Body of pancreas (tissue), 4 donors: ENCODE data around the gene TRPM2. TPM values are rescaled to one million over a fixed set of nuclear protein-coding genes. Genes with fewer than 3 reads are reported as not detected.
A peak's percentile ranks its signal among the peaks of the same experiment; 100 is the strongest.

ENCODE experiments used
- ATAC-seq: fragments of 150-250 bp; one replicate; pipeline ENCODE4 v1.9.1; 2016
- DNase-seq, 4 donors: peaks; one replicate each; pipeline ENCODE4 v3.0.0-alpha.2; 2019
- H3K27ac ChIP-seq, 4 donors: fragments of 200-600 bp; sonication (generic); 1 replicate in 3 of 4; 2 replicates in 1 of 4; pipeline versions ENCODE4 v1.5.1 to v1.6.1; 2016 to 2019; ENCODE audit warnings: mild to moderate bottlenecking in 1 of 4, mixed read lengths in 1 of 4, moderate library complexity in 1 of 4
- H3K27me3 ChIP-seq, 2 donors: fragments of 200-600 bp; sonication (generic); one replicate each; pipeline ENCODE4 v1.6.0; 2016; ENCODE audit warnings: mild to moderate bottlenecking in 1 of 2
- H3K36me3 ChIP-seq, 2 donors: fragments of 200-600 bp; sonication (generic); replicated peaks in 1 of 2; 2 replicates each; pipeline ENCODE4 v1.5.1; 2016; ENCODE audit warnings: low read depth in 2 of 2; ENCODE audit not compliant: insufficient read depth in 1 of 2
- H3K4me1 ChIP-seq: fragments of 200-600 bp; sonication (generic); one replicate; pipeline ENCODE4 v1.6.0; 2016
- H3K4me3 ChIP-seq, 2 donors: fragments of 200-600 bp; sonication (generic); 1 replicate in 1 of 2; 2 replicates in 1 of 2; pipeline ENCODE4 v1.5.1; 2016 to 2019
- H3K9me3 ChIP-seq, 3 donors: fragments of 200-600 bp; sonication (generic); 1 replicate in 2 of 3; 2 replicates in 1 of 3; pipeline ENCODE4 v1.5.1; 2016
- POLR2A ChIP-seq, 3 donors: fragments of 450-650 bp; IDR thresholded peaks; one replicate each; pipeline ENCODE4 v1.6.1; 2016; ENCODE audit warnings: antibody characterized with exemption in 3 of 3, mild to moderate bottlenecking in 2 of 3
- WGBS, 2 donors: methylation state at CpG; one replicate each; pipeline ENCODE4 v1.1.5; 2017; 5-methylcytosine and 5-hydroxymethylcytosine counted together
- intact Hi-C: fragments of 100-400 bp; cut with DNase I; formaldehyde crosslinking; loops from one replicate; pipeline ENCODE4 v1.15.1; 2023
- total RNA-seq, 2 donors: library from RNA; depleted of rRNA; stranded (reverse); fragments of >200 nt; gene quantifications; one replicate each; pipeline ENCODE4 v1.1.0, GENCODE V29; 2016
- TF ChIP-seq, protein P1 (sequence below), 7 experiments: fragments of 450-650 bp in 4 of 7; fragments of 200-600 bp in 3 of 7; sonication (generic) in 3 of 7; IDR thresholded peaks; one replicate each; pipeline ENCODE4 v1.5.1; 2016 to 2019; ENCODE audit warnings: antibody characterized with exemption in 7 of 7

The TRPM2 gene
- total RNA-seq, 2 donors from 2014 or later: 2.1 to 2.3 TPM

DNA sequence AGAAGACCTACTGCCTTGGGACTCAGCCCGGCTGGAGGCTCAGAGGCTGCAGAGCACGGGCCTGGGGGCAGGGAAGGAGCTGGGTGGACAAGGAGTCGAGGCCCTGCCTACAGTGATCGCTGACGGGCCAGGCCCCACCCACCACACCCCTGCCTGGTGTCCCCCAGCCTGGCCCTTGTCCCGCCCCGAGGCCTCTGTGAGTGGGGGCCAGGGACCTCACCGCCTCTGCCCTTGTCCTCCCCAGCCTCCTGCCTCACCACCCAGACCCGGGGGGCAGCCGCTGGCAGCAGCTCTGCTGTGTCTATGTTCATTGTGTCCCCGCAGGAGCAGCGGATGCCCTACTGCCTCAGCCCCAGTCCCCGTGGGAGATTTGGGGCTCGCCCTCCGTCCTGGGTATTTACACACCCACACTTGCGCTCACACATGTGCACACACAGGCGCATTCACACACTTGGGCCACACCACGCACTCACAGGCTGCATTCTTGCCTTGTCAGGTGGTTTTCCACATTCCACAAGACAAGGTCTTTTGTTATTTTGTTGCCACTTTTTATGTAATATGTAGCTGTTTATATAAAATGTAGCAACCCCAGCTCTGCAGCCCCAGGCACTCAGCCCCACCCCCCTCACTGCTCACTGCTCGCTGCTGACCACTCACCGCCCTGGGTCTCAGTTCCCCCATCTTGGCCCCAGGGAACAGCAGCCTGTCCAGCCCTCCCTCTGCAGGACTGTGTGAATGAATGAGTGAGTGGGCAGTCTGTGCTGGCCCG is 46.3 kb upstream of the TRPM2 start:
- DNase-seq (peak in 1 of 4 donors; percentile 57), ATAC-seq (peak; percentile 8)
- peaks cover 29% of the 10 kb centered on the region for H3K4me1 ChIP-seq
- H3K36me3 ChIP-seq: peaks cover 0 to 7% of the 10 kb centered on the region in 2 donors
- H3K27ac ChIP-seq: peak overlapping the region in 3 of 4 donors; percentile 26 to 50 (median 44)
- intact Hi-C loops: no loop called here
- no peaks in the 10 kb centered on the region for H3K27me3 ChIP-seq
- no peak overlapping the region for H3K4me3 ChIP-seq
- TF ChIP-seq, protein P1, sequence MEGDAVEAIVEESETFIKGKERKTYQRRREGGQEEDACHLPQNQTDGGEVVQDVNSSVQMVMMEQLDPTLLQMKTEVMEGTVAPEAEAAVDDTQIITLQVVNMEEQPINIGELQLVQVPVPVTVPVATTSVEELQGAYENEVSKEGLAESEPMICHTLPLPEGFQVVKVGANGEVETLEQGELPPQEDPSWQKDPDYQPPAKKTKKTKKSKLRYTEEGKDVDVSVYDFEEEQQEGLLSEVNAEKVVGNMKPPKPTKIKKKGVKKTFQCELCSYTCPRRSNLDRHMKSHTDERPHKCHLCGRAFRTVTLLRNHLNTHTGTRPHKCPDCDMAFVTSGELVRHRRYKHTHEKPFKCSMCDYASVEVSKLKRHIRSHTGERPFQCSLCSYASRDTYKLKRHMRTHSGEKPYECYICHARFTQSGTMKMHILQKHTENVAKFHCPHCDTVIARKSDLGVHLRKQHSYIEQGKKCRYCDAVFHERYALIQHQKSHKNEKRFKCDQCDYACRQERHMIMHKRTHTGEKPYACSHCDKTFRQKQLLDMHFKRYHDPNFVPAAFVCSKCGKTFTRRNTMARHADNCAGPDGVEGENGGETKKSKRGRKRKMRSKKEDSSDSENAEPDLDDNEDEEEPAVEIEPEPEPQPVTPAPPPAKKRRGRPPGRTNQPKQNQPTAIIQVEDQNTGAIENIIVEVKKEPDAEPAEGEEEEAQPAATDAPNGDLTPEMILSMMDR (IDR thresholded peaks at IDR 0.05): no peak
- no peak for TF ChIP-seq POLR2A (IDR thresholded peaks at IDR 0.05)
- 64 to 82% methylated on average over 16 to 19 of the region's 21 CpGs for WGBS, 2 donors
- no peaks in the 10 kb centered on the region for H3K9me3 ChIP-seq

DNA sequence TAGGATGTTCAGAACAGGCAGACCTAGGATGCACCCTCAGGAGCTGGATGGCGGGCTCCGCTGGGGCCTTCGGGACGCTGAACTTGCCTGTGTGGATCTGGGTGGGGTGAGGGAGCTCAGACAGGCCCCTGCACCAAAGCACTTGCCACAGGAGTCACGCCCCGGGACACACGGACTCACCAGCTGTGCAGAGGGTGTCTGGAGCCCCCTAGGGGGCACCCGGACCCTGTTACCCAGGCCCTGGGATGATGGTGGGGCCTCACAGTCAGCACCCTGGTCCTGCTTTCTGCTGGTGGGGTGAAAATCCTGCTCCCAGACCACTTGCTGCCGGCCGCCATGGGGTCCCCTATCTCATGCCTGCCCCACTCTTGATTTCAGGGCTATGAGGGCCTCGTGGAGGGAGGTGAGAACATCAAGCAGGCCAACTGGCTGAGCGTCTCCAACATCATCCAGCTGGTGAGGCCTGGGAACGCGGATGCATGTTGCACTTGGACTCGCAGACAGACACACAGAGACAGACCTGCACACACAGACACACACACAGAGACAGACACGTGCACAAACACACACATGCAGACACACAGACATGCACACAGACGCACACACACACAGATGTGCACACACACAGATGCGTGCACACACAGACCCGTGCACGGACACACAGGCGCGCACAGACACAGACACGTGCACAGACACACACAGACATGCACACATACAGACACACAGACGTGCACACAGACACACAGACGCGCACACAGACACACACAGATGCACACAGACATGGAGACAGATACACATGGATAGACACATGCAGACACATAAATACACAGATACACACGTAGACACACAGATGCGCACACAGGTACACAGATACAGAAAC is 42.6 kb upstream of the TRPM2 start:
- 89 to 91% methylated on average over 18 to 28 of the region's 28 CpGs for WGBS, 2 donors
- ATAC-seq (no peak), DNase-seq (no peak)
- no peaks in the 10 kb centered on the region for H3K9me3 ChIP-seq
- no peak overlapping the region for H3K4me3 ChIP-seq
- no peaks in the 10 kb centered on the region for H3K27me3 ChIP-seq
- intact Hi-C loops: loop anchor here (10.0 kb wide), 1 partner anchor 46 kb away; the partner anchor contains the start of gene DNMT3L
- no peak overlapping the region for H3K27ac ChIP-seq
- H3K36me3 ChIP-seq: peaks cover 0 to 10% of the 10 kb centered on the region in 2 donors
- H3K4me1 ChIP-seq: no peaks in the 10 kb centered on the region
- no peak for TF ChIP-seq POLR2A (IDR thresholded peaks at IDR 0.05)
- TF ChIP-seq, protein P1 (IDR thresholded peaks at IDR 0.05): no peak

DNA sequence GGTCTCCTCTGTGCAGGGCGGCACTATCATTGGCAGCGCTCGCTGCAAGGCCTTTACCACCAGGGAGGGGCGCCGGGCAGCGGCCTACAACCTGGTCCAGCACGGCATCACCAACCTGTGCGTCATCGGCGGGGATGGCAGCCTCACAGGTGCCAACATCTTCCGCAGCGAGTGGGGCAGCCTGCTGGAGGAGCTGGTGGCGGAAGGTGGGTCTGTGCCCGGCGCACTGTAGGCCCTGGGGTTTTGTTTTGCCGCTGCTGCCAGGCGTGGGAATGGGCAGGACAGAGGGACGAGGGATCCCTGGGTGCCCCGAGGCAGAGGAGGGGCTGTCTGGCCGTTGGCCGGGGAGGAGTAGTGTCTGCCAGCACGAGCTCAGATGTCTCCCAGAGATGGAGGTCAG is 41.3 kb upstream of the TRPM2 start:
- Histone ChIP-seq H3K27ac (no peak overlapping the region), H3K4me1 (no peaks in the 10 kb centered on the region), H3K9me3 (no peaks in the 10 kb centered on the region), H3K4me3 (no peak overlapping the region), H3K27me3 (no peaks in the 10 kb centered on the region), H3K36me3 (peaks cover 0 to 12% of the 10 kb centered on the region in 2 donors)
- WGBS, 2 donors: 81 to 90% methylated on average over 3 to 21 of the region's 22 CpGs
- no peak for DNase-seq
- ATAC-seq: no peak
- intact Hi-C loops: loop anchor here (10.0 kb wide), 1 partner anchor 47 kb away; the partner anchor contains the start of gene DNMT3L
- TF ChIP-seq, protein P1 (IDR thresholded peaks at IDR 0.05): no peak
- TF ChIP-seq POLR2A (IDR thresholded peaks at IDR 0.05): no peak

DNA sequence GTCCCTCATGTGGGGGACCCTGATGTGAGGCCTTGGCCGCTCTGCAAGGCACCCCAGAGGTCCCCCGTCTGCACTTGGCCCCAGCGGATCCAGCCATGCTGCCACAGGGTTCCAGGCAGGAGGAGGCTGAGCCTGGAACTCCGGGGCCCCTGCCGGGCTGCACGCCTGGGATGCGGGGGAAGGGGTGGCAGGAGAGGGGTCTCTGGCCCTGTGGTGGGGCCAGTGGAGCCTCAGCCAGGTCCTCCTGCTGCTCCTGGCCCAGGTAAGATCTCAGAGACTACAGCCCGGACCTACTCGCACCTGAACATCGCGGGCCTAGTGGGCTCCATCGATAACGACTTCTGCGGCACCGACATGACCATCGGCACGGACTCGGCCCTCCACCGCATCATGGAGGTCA is 40.7 kb upstream of the TRPM2 start:
- no peak overlapping the region for H3K27ac ChIP-seq
- H3K27me3 ChIP-seq: no peaks in the 10 kb centered on the region
- intact Hi-C loops: loop anchor here (10.0 kb wide), 1 partner anchor 48 kb away; the partner anchor contains the start of gene DNMT3L
- H3K4me1 ChIP-seq: no peaks in the 10 kb centered on the region
- DNase-seq: no peak
- WGBS, 2 donors: 91 to 95% methylated on average over 4 to 8 of the region's 19 CpGs
- ATAC-seq: no peak
- H3K36me3 ChIP-seq: peaks cover 0 to 12% of the 10 kb centered on the region in 2 donors
- TF ChIP-seq, protein P1 (IDR thresholded peaks at IDR 0.05): no peak
- no peak for TF ChIP-seq POLR2A (IDR thresholded peaks at IDR 0.05)
- no peaks in the 10 kb centered on the region for H3K9me3 ChIP-seq
- no peak overlapping the region for H3K4me3 ChIP-seq
